ENCODE data around the gene MSANTD2.
A peak's percentile ranks its signal among the peaks of the same experiment; 100 is the strongest.

Gene MSANTD2

GRCh38 chr11:124745835-124746620 lies 54.2 kb downstream of the MSANTD2 start:
- H3K27me3 ChIP-seq (ENCODE audit: insufficient read depth, poor library complexity, severe bottlenecking) = peaks cover 20% of the 10 kb centered on the region
- peak overlapping the region; percentile 59 for H3K4me3 ChIP-seq (replicated peaks; ENCODE audit: insufficient read depth, low read length)
- DNase-seq (ENCODE audit: low read depth in 1 of 2, low spot score in 1 of 2) = peak in 1 of 2 experiments; percentile 24
- no peak overlapping the region for H3K27ac ChIP-seq (replicated peaks)
- TF ChIP-seq CTCF (IDR thresholded peaks at IDR 0.05; ENCODE audit: insufficient read depth, low read length) (no peak), REST (IDR thresholded peaks at IDR 0.05; ENCODE audit: insufficient replicate concordance, low read depth) (no peak), GABPA (IDR thresholded peaks at IDR 0.05; ENCODE audit: low read depth) (no peak), POLR2AphosphoS5 (IDR thresholded peaks at IDR 0.05; ENCODE audit: low read depth) (no peak), SPI1 (IDR thresholded peaks at IDR 0.05; ENCODE audit: borderline replicate concordance, low read depth) (peak; percentile 21; the same call in 1 of the 2 replicates)

GRCh38 chr11:124745270-124745834 lies 54.9 kb downstream of the MSANTD2 start:
- TF ChIP-seq CTCF (IDR thresholded peaks at IDR 0.05; ENCODE audit: insufficient read depth, low read length) (no peak), REST (IDR thresholded peaks at IDR 0.05; ENCODE audit: insufficient replicate concordance, low read depth) (no peak), GABPA (IDR thresholded peaks at IDR 0.05; ENCODE audit: low read depth) (no peak), SPI1 (IDR thresholded peaks at IDR 0.05; ENCODE audit: borderline replicate concordance, low read depth) (no peak), POLR2AphosphoS5 (IDR thresholded peaks at IDR 0.05; ENCODE audit: low read depth) (no peak)
- DNase-seq (ENCODE audit: low read depth in 1 of 2, low spot score in 1 of 2) = no peak
- Histone ChIP-seq H3K4me3 (replicated peaks; ENCODE audit: insufficient read depth, low read length) (no peak overlapping the region), H3K27me3 (ENCODE audit: insufficient read depth, poor library complexity, severe bottlenecking) (peaks cover 22% of the 10 kb centered on the region), H3K27ac (replicated peaks) (no peak overlapping the region)

GRCh38 chr11:124743050-124743449 lies 57.2 kb downstream of the MSANTD2 start:
- no peak for DNase-seq (ENCODE audit: low read depth in 1 of 2, low spot score in 1 of 2)
- TF ChIP-seq GABPA (IDR thresholded peaks at IDR 0.05; ENCODE audit: low read depth) = no peak
- no peak for TF ChIP-seq POLR2AphosphoS5 (IDR thresholded peaks at IDR 0.05; ENCODE audit: low read depth)
- no peak for TF ChIP-seq REST (IDR thresholded peaks at IDR 0.05; ENCODE audit: insufficient replicate concordance, low read depth)
- TF ChIP-seq CTCF (IDR thresholded peaks at IDR 0.05; ENCODE audit: insufficient read depth, low read length) = no peak
- no peak for TF ChIP-seq SPI1 (IDR thresholded peaks at IDR 0.05; ENCODE audit: borderline replicate concordance, low read depth)
- H3K4me3 ChIP-seq (replicated peaks; ENCODE audit: insufficient read depth, low read length) = no peak overlapping the region
- H3K27me3 ChIP-seq (ENCODE audit: insufficient read depth, poor library complexity, severe bottlenecking) = peaks cover 26% of the 10 kb centered on the region
- H3K27ac ChIP-seq (replicated peaks) = no peak overlapping the region
